GM21526 (cell line): ENCODE measurements around the gene LYRM7.
"Not testable (repeated sequence)": the region's sequence is repeated elsewhere in the genome, so short reads cannot be mapped to it uniquely, and the experiment has no call there.

ENCODE experiments used
- ATAC-seq: cut with Tn5 transposase; IDR thresholded peaks from one replicate; pipeline ENCODE4 v1.9.1; 2021; ENCODE audit warnings: moderate library complexity; ENCODE audit not compliant: unreplicated experiment, low FRiP score

The LYRM7 gene

DNA sequence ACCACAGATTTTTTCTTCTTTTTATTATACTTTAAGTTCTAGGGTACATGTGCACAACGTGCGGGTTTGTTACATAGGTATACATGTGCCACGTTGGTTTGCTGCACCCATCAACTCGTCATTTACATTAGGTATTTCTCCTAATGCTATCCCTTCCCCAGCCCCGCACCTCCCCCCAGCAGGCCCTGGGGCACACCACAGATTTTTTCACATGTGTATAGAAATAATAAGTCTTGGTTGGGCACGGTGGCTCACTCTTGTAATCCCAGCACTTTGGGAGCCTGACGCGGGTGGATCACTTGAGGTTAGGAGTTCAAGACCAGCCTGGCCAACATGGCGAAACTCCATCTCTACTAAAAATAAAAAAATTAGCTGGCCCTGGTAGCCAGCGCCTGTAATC is 83.3 kb downstream of the LYRM7 start:
- not testable (repeated sequence) for ATAC-seq

DNA sequence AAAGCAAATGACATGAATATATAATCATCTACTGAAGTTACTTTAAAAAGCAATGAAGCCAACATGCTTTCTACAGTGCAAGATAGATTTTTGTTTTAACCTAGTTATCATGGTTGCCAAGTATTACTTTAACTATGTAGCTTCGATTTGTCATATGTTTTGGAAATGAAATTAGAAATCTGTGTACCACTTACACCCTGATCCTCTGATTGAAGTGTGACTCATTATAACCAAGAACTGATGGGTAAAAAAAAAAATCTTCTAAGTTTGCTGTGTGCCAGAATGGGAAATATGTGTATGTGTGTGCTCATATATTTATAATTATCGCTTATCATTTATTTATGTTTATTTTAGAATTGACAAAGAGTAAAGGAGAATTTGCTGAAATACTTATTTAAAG is 84.0 kb downstream of the LYRM7 start:
- no peak for ATAC-seq
